Stimulated activated CD4-positive, alpha-beta T cell treated with anti-CD3 and anti-CD28 coated beads, Interleukin-4, amount 100 ng/mL, for 24 hours (primary cell): ENCODE data around the gene SRSF7.
"Not testable (repeated sequence)": the region's sequence is repeated elsewhere in the genome, so short reads cannot be mapped to it uniquely, and the experiment has no call there.

ENCODE experiments used
- DNase-seq: peaks from one replicate; pipeline ENCODE4 v3.0.0-alpha.2; 2020

Gene SRSF7

DNA sequence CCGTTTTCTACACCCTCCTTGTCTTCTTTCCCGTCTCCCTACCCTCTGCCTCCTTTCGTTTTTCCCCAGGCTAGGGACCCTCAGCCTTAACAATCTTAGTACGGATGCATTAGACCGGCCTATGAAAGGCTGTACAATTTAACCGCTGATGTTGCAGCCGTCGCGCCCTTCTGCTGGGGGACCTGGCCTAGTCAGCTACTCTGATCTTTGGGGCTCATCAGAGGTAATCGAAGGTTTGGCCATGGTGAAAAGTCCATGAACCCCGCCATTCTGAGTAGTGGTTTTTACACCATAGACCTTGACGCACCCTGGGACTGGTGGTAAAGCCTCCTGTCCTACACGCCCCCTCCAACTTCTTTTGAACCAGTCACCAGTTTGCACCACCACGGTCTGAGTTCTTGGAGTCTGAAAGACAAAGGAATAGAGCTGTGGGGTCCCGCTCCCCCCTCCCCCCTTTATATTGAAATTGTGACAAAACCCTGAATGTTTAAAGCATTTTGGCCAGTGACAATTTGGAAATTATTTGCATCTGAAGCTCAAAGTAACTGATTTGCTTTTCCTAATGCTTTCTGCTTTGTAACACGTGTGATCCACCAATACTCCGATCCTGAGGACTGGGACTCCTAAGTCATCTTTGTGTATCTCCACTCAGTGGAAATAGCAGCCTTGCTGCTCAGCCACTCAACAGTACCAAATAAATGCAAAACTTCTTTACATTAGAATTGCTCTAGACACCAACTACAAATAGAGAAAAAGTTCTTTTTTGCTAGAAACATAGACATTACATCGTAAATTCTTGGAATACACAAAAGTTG, 642 bp upstream of the SRSF7 start:
- DNase-seq, result peak; percentile 46

DNA sequence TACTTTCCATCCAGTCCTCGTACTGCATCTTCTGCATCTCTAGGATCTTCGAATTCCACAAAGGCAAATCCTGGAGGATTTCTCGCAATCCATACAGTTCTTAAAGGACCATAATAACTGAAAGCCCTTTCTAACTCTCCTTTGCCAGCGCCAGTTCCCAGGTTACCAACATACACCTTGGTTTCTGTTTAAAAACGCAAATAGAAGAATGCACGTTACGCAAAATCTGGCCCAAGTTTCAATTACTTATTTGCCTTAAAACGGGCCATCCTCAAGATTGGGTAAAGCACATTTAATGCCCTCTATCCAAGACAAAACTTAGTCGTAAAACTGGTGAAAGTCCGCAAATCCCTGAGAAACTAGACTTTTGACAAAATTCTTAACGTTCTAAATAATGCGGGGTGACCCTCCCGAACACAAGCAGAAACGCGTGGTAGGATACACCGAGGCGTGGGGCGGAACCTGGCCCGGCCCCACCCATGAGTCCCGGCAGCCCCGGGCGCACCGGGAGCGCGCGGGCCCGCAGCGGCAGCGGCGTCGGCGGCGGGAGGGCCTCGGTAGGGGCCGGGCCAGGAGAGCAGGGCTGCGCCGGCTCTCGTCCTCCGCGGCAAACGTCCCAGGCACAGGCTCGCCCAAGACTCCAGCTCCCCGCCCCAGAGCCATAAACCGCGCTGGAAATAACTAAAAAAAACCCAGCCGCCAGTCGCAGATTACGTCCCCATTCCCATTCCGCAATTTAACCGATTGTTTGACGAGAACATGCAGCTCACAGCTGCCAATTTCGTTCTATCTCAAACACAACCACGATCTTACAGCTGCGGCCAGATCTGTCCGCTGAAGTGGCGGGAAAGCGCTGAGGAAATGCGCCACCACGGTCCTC, 910 bp downstream of the SRSF7 start:
- peak; percentile 52 for DNase-seq

DNA sequence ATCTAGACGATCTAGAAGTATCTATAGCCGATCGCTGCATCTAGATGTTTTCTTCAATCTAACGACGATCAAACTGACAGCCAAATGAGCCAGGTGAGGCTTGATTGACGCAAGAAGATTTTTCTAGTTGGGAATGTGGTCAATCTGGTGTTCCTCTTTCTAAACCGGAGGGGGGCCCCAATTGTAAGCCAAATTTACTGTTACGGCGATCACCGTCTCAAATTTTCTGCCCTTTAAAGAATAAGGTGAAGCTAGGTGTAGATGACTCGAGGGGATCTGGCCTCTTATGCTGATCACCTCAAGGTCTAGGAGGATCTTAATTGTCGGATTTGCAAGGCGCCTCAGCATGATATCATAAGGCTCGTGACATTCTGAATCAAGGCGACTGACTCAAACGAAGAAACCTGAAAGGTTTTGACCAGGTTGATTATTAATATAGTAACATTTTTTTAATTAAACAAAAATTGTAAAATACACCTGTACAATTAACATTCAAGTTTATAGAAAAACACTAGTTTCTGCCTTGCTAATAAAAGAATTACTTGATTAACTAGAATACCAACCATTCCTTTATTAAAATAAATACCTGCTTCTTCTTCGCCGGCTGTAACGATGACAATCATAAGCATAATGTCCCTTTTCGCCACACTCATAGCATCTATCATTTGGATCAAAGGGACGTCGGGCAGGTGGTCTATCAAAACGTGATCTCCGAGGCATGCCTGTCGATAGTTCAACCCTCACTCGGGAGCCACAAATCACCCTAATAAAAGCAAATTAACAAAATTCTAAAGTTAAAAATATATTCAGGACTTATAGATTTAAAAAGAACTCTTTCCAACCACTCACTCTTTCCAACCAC, 2.0 kb downstream of the SRSF7 start:
- DNase-seq, result peak; percentile 14

DNA sequence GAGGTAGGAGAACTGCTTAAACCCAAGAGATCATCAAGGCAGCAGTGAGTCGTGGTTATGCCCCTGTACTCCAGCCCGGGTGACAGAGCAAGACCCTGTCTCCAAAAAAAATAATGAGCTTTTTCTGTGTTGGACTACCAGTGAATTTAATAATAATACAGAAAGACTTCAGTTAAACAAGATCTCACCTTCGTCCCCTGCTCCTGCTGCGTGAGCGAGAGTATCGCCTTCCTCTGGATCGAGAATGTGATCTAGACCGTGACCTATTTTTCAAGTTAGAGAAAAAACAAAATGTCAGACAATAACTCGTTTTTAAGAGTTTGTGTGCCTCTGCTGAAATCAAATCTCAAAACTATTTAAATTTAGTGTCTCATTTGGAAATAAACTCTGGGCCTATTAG, 2.8 kb downstream of the SRSF7 start:
- DNase-seq, result no peak

DNA sequence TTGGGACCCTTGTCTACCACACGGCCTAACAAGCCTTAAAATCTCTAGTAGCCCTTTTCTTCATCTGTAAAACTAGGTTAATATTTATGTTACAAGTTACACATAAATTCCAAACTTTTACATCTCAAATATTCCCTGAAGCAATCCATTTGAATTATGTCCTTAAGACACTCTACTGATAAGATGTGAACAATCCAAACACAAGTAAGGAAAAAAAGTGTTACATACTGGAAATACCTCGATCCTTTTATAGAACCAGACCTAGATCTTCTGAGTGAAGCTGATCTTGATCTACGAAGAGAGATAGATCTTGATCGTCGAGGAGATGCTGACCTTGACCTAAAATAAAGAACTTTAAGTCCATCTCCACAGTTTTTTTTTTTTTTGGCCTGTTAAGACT, 3.3 kb downstream of the SRSF7 start:
- DNase-seq, result no peak

DNA sequence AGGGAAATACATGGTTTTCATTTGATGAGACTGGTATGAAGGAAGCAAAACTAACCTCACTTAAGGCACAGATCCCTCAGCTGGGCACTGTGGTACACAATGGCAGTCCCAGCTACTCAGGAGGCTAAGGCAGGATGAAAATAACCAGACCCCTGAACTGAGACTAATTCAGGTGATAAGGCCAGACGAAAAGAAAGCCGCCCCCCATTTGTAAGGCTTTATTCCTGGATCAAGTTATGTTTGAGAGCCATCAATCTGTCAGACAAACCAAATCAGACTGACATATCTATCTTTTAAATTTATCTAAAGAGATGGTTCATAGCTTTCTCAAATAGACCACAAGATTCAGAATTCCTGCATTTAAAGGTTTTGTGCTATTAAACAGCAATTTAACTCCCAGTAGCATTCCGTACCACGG, 4.1 kb downstream of the SRSF7 start:
- peak; percentile 14 for DNase-seq

DNA sequence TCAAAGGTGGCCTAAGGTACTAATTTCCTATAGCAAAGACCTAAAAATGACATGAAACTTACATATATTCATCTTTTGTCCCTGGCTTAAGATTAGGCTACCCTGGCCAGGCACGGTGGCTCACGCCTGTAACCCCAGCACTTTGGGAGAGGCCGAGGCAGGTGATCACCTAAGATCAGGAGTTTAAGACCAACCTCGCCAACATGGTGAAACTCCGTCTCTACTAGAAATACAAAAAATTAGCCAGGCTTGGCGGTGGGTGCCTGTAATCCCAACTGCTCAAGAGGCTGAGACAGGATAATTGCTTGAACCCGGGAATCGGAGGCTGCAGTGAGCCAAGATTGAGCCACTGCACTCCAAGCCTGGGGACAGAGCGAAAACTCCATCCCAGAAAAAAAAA, 5.9 kb downstream of the SRSF7 start:
- DNase-seq, result no peak

DNA sequence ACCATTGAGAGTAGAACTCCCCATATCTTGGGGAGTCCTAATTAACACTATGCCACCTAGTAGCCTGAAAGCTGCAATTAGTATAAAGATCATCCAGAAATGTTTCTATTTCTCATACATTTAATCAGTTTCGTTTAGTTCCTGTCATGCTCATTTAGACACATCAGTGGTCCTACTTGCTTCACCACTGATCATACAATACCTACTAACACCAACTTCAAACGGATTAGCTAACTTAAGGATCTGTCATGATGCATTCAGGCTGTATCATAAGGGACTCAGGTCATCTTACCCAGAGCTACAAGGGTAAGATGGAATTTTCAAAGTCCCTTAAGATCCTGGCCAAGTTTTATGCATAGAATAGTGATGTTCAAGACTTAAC, 6.8 kb downstream of the SRSF7 start:
- no peak for DNase-seq

DNA sequence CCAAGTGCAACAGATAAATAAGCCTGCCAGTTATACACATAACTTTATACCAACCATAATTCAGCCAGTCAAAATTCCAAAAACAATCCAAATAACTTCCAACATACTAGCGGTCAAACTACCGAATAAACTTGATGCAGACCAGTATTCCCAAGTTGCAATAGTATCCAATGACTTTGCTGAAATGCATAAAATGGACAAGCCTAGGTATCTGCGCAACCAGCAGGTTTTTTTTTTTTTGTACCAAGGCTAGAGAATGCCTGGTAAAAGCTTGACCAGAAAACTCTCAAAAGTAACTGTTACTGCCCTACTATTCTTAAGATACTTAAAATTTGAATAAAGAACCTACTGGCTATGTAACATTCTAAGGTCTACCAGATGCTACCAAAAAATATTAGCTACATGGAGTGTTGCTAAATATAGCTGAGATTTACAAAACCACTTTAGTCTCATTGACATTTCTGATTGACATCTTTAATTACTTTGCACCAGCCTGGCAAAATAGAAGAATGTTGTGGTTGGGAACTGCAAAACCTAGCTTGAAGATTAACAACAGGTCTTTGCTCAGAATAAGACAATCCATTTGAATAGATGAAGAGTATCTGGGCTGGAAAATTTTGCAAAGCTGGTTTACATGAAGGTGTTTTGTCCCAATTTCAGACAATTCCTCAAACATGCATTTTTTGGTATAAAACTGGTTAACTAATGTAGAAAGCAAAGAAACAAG, 7.3 kb downstream of the SRSF7 start:
- no peak for DNase-seq

DNA sequence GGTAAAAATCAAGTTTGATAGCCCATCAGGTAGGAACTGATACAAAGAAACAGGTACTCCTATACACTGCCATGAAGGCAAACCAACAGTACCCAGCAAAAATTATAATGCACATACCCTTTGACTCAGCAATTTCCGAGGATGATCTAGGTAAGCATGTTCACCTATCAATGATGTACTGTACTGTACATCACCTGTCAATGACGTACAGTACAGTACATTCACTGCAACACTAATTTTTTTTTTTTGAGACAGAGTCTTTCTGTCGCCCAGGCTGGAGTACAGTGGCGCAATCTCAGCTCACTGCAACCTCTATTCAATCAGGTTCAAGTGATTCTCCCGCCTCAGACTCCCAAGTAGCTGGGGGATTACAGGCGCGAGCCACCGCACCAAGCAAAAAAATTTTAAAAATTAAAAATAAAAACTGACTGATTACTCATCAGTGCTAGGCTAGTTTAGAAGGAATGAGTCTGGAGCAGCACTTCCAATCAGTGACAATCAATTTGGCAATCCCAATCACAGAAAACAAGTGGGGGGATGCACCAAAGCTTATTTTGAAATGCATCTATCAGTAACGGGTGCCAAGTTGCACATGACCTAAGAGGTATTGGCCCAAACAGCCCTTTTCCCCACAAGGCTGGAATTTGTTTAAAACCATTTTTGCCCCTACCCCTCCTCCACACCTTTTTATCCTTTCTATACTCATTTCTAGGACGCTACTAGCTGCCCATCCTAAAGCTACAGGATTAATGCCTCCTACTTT, 8.2 kb downstream of the SRSF7 start:
- no peak for DNase-seq

DNA sequence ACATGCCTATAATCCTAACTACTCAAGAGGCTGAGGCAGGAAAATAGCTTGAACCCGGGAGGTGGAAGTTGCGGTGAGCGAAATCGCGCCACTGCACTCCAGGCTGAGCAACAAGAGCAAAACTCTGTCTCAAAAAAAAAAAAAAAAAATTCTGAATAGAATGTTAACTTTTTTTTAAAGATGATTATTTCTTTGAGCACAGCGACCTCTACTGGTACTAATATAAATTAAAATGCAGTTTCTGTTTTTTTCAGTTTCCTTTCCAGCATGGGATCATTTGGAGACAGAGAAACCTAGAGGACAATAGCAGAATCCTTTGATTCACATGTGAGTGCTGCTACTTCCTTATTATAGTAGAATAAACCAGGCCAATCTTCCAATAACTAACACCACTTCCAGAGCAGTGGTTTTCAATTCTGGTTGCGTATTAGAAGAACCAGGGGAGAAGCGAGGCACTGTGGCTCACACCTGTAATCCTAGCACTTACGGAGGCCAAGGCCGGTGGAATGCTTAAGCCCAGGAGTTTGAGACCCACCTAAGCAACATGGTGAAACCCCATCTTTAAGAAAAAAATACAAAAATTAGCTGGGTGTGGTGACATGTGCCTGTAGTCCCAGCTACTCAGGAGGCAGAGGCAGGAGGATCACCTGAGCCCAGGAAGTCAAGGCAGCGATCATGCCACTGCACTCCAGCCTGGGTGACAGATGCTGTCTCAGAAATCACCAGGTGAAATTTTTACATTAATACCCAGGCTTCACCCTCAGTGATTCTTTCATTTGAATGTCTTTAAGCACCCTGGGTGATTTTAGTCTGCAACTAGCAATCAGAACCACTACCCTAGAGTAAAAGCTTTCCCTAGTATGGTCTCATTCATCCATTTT, 10.1 kb downstream of the SRSF7 start:
- DNase-seq, result no peak

DNA sequence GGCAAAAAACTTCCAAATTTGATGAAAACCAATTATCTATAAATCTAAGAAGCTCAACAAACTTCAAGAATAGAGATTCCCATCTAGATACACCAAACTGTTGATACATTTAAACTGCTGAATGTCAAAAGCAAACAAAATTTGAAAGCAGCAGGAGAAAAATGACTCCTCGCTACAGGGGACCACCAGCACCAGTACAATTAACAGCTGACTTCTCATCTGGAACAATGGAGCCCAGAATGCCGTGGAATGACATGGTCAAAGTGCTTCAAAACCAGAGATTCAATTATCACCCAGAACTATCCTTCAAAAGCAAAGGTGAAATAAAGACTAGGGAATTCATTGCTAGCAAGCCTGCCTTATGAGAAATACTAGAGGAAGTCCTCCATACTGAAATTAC, 11.6 kb downstream of the SRSF7 start:
- no peak for DNase-seq

DNA sequence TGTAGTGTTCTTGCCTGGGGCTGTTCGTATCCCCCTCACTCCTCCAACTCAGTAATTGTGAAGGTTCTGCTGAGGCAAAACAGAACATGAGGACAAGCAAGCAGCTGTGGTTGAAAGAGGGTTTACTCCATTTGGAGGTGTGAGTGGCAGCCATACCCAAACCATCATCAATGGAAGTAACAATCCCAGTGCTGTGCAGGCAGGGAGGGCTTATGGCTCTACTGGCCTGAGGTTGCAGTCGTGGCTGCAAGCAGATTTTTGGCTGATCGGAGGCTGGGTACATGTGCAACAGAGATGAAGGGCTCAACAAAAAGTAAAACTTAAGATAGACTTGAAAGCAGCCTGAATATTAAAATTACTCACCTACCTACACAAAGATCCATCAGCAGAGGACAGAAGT, 13.2 kb downstream of the SRSF7 start:
- DNase-seq, result no peak

DNA sequence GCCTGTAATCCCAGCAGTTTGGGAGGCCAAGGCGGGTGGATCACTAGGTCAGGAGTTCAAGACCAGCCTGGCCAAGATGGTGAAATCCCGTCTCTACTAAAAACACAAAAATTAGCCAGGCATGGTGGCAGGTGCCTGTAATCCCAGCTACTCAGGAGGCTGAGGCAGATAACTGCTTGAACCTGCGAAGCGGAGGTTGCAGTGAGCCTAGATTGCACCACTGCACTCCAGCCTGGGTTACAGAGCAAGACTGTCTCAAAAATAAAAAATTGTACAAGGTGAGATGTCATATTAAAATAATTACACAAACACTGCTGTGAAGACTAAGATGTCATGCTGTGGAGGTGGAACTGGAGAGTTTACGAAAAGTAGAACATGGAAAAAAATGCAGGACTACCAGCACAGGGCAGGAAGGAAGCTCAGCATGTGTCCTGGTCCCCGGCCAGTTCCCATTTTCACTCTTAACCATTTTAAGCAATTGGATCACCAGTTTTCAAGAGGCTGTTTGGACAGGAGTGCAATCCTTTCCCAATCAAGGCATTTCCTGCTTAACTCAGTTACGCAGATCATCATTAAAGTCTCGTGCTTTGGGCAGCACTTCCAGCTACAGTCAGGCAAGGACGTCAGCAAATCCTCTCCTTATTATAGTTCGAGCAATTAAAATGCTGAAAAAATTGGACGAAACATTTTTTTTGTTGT, 14.0 kb downstream of the SRSF7 start:
- not testable (repeated sequence) for DNase-seq

DNA sequence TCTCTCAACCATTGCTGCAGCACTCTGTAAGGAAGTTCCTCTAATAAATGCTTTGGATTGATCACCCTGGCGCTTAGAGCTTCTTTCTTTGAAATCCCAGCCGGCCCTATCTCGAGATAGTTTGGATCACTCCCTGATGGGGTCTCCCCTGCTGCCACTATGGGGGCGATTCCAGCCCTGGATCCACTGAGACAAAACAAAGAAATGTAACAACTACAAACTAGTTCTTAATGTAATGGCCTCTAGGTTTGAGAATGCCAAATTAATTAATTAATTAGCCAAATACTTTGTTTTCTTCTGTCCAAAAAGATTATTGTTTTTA, 15.2 kb downstream of the SRSF7 start:
- no peak for DNase-seq

DNA sequence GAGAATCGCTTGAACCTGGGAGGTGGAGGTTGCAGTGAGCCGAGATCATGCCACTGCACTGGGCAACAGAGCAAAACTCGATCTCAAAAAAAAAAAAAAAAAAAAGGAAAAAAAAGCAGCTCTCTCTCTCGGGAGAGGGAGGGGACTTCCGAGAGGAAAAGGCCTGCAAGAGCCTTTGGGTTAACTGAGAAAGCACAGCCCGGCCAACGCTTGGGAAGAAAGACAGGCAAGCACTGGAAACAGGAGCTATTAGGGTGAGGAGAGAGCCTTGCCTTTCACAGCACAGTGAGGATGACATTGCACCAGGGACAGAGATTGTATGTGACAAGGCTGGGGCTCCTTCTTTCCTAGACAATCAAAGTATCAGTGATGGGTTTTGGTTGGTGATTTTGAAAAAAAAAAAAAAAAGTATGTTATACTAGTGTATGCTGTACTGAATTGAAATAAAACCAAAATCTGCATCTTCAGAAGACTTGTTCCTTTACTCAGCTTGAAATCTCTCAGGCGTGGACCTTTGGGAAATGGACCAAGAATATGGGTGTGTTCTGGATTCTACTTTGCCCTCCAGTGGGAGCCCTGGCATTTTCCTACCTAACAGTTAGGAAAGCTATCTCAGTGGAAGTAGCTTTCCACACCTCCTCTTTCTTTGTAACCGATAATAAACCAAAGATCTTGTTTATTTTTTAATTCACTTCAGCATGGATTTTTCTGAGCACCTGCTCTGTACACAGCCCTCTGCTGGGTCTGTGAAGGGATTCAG, 16.7 kb downstream of the SRSF7 start:
- no peak for DNase-seq

DNA sequence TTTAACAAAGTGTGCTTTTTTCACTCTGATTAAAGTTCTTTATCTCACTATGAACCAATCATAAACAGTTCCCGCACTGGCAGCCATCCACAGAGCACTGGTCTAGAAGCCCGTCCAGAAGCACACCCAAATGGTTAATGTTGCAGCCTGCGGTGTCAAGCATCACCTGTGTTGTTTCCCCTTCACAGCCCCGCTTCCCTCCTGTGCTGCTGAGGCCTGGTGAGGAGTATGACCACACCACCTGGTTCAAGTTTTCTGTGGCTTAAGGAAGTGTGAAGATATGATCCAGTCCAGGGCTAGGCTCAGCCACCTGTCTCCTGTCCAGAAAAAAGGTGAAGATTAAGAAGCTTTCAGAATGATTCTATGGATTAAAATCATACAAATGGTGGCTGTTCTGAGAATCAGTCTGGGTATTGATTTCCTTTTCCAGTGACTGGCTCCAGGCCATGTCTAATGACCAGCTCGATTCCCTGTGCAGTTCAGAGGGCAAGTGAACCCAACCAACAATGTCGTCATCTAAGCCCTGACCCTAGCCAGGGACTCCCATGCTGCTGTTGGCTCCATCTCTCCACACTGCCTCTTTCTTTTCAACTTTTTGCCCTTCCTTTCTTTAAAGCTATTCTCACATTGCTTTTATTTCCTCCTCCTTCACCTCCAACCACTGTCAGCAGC, 17.7 kb downstream of the SRSF7 start:
- DNase-seq, result no peak

DNA sequence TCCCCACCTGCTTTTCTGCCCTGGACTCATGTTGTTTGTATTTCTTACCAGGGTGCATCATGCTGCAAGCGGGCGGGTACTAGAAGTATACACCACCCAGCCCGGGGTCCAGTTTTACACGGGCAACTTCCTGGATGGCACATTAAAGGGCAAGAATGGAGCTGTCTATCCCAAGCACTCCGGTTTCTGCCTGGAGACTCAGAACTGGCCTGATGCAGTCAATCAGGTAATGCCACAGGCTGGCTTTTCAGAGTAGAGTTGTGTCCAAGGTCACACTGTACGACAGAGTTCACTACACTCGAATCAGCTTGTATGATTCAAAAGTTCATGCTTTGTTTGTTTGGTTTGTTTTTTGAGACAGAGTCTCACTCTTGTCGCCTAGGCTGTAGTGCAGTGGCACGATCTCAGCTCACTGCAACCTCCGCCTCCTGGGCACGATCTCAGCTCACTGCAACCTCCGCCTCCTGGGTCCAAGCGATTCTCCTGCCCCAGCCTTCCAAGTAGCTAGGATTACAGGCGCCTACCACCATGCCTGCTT, 19.4 kb downstream of the SRSF7 start:
- DNase-seq, result no peak

DNA sequence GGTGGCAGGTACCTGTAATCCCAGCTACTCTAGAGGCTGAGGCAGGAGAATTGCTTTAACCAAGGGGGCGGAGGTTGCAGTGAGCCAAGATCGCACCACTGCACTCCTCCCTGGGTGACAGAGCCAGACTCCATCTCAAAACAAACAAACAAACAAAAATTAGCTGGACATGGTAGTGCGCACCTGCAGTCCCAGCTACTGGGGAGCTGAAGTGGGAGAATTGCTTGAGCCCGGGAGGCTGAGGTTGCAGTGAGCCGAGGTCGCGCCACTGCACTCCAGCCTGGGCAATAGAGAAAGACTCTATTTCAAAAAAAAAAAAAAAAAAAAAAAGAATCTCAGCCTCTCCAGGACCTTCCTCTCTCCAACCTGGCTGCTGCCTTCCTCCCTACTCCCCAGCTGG, 20.1 kb downstream of the SRSF7 start:
- no peak for DNase-seq
